WTC11 (cell line): ENCODE data around the gene APOE.
A peak's percentile ranks its signal among the peaks of the same experiment; 100 is the strongest.

Experiments
- ATF2 ChIP-seq: sonication (generic); formaldehyde crosslinking; IDR thresholded peaks from 2 replicates; pipeline ENCODE4 v1.8.1; 2022; ENCODE audit warnings: low read depth, missing genetic modification reagents, borderline replicate concordance
- ATF3 ChIP-seq: sonication (generic); formaldehyde crosslinking; conservative IDR thresholded peaks from 2 replicates; pipeline ENCODE4 v1.8.1; 2022; ENCODE audit warnings: mild to moderate bottlenecking, missing genetic modification reagents
- CTCF ChIP-seq: fragments of 200-600 bp; IDR thresholded peaks from 2 replicates; pipeline ENCODE4 v1.8.0; 2022; ENCODE audit warnings: antibody characterized with exemption
- FOXK1 ChIP-seq: sonication (generic); formaldehyde crosslinking; IDR thresholded peaks from 2 replicates; pipeline ENCODE4 v1.8.0; 2022; ENCODE audit warnings: mild to moderate bottlenecking, moderate library complexity, missing genetic modification reagents

- TF ChIP-seq ATF2 (CRISPR knock-in tag) (no peak), CTCF (no peak), ATF3 (CRISPR knock-in tag) (no peak), FOXK1 (CRISPR knock-in tag) (peak; percentile 84)
Observed at GRCh38 chr19:44954649-44955504, 49.3 kb downstream of the APOE start, which contains the start of gene CLPTM1.
